Esophagus muscularis mucosa (tissue), 4 donors: ENCODE results near the gene MYCBPAP. TPM values are rescaled to one million over a fixed set of nuclear protein-coding genes. Genes with fewer than 3 reads are reported as not detected.
"Not testable (repeated sequence)": the region's sequence is repeated elsewhere in the genome, so short reads cannot be mapped to it uniquely, and the experiment has no call there.

Source experiments
- DNase-seq: peaks from one replicate; pipeline ENCODE4 v3.0.0-alpha.2; 2017; ENCODE audit errors: extremely low spot score
- H3K27ac ChIP-seq, 4 donors: fragments of 200-600 bp; sonication (generic); replicated peaks in 1 of 4; 1 replicate in 3 of 4; 2 replicates in 1 of 4; pipeline ENCODE4 v1.5.1; 2016 to 2019; ENCODE audit warnings: mild to moderate bottlenecking in 1 of 4
- H3K27me3 ChIP-seq, 4 donors: fragments of 200-600 bp; sonication (generic); one replicate each; pipeline versions ENCODE4 v1.5.1 to v1.6.0; 2016 to 2019
- H3K36me3 ChIP-seq, 4 donors: fragments of 200-600 bp; sonication (generic); one replicate each; pipeline ENCODE4 v1.5.1; 2016 to 2019
- H3K4me1 ChIP-seq, 4 donors: fragments of 200-600 bp; sonication (generic); one replicate each; pipeline ENCODE4 v1.5.1; 2016 to 2019
- H3K4me3 ChIP-seq, 4 donors: fragments of 200-600 bp; sonication (generic); 1 replicate in 2 of 4; 2 replicates in 2 of 4; pipeline ENCODE4 v1.5.1; 2016 to 2019; ENCODE audit warnings: mild to moderate bottlenecking in 4 of 4, moderate library complexity in 1 of 4
- H3K9me3 ChIP-seq, 4 donors: fragments of 200-600 bp; sonication (generic); 1 replicate in 3 of 4; 2 replicates in 1 of 4; pipeline ENCODE4 v1.5.1; 2016 to 2019
- EP300 ChIP-seq: sonication (generic); formaldehyde crosslinking; IDR thresholded peaks from one replicate; pipeline ENCODE4 v1.6.1; 2017; ENCODE audit warnings: antibody characterized with exemption
- POLR2A ChIP-seq: fragments of 450-650 bp; IDR thresholded peaks from one replicate; pipeline ENCODE4 v1.6.1; 2017; ENCODE audit warnings: antibody characterized with exemption, moderate library complexity, mild to moderate bottlenecking, low read depth
- POLR2AphosphoS5 ChIP-seq, 2 donors: sonication (generic); formaldehyde crosslinking; IDR thresholded peaks; one replicate each; pipeline ENCODE4 v1.6.1; 2017; ENCODE audit warnings: antibody characterized with exemption in 2 of 2
- WGBS: methylation state at CpG from one replicate; pipeline ENCODE4 v1.1.5; 2018; 5-methylcytosine and 5-hydroxymethylcytosine counted together
- intact Hi-C: fragments of 100-400 bp; cut with DNase I; formaldehyde crosslinking; loops from one replicate; pipeline ENCODE4 v1.15.1; 2023
- total RNA-seq, 4 donors: library from RNA; depleted of rRNA; stranded (reverse); fragments of >200 nt; gene quantifications; one replicate each; pipeline versions ENCODE4 v1.1.0 to v1.2.1, GENCODE V29; 2016
- TF ChIP-seq, protein P1 (sequence below), 3 experiments: fragments of 200-600 bp in 2 of 3; fragments of 450-650 bp in 1 of 3; sonication (generic) in 2 of 3; IDR thresholded peaks; one replicate each; pipeline ENCODE4 v1.5.1; 2017 to 2019; ENCODE audit warnings: antibody characterized with exemption in 3 of 3, mild to moderate bottlenecking in 2 of 3, moderate library complexity in 1 of 3

MYCBPAP gene
- total RNA-seq, 4 donors from 2014 or later, result 0.33 to 1.6 (median 1.2) TPM; not detected in 1

DNA sequence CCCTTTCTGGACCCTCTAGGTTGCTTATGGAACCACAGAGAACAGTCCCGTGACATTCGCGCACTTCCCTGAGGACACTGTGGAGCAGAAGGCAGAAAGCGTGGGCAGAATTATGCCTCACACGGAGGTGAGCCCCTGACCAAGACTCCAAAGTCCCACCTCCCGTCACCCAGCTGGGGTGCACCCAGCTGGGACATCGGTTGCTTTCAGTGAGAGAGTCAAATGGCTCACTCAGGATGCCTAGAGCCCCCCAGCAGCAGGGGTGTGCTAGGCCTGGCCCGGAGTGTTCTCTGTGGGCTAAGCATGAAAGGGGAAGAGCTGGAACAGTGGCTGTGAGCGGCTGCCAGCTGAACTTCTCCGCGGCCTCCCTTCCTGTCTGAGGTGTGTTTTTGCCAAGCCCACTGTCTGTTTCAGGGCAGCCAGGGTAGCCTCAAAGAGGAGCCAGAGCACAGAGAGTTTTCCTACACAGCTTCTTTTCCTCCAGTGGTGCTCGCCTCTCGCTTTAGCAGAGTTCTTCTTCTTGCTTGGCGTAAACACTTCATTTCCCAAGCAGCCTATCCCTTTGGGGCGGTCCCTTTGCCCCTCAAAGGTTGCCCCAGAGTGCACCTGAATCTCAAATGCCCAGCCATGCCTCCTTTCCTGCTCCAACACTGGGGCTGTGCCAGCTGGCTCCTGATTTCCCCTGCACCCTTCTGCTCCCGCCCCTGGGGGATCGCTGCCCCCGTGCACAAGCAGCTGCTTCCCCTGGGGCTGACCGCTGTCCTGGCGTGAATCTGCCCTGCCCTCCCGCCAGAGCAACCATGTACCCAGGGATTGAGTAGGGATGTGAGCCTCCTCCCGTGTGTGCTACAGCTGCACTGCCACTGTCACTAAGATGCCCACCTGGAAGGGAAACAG, 37.0 kb upstream of the MYCBPAP start:
- peaks cover 0 to 27% (median 12%) of the 10 kb centered on the region in 4 donors for H3K36me3 ChIP-seq
- no peaks in the 10 kb centered on the region for H3K9me3 ChIP-seq
- H3K27me3 ChIP-seq, result peaks cover 0 to 40% (median 17%) of the 10 kb centered on the region in 4 donors
- intact Hi-C loops, result no loop called here
- H3K27ac ChIP-seq, result no peak overlapping the region
- TF ChIP-seq POLR2AphosphoS5 (IDR thresholded peaks at IDR 0.05) (no peak), POLR2A (no peak), EP300 (no peak)
- TF ChIP-seq, protein P1, sequence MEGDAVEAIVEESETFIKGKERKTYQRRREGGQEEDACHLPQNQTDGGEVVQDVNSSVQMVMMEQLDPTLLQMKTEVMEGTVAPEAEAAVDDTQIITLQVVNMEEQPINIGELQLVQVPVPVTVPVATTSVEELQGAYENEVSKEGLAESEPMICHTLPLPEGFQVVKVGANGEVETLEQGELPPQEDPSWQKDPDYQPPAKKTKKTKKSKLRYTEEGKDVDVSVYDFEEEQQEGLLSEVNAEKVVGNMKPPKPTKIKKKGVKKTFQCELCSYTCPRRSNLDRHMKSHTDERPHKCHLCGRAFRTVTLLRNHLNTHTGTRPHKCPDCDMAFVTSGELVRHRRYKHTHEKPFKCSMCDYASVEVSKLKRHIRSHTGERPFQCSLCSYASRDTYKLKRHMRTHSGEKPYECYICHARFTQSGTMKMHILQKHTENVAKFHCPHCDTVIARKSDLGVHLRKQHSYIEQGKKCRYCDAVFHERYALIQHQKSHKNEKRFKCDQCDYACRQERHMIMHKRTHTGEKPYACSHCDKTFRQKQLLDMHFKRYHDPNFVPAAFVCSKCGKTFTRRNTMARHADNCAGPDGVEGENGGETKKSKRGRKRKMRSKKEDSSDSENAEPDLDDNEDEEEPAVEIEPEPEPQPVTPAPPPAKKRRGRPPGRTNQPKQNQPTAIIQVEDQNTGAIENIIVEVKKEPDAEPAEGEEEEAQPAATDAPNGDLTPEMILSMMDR (IDR thresholded peaks at IDR 0.05), result no peak
- H3K4me3 ChIP-seq, result no peak overlapping the region
- WGBS, result 82% methylated on average over 19 of the region's 22 CpGs
- DNase-seq, result no peak
- peaks cover 10 to 20% (median 17%) of the 10 kb centered on the region in 4 donors for H3K4me1 ChIP-seq

DNA sequence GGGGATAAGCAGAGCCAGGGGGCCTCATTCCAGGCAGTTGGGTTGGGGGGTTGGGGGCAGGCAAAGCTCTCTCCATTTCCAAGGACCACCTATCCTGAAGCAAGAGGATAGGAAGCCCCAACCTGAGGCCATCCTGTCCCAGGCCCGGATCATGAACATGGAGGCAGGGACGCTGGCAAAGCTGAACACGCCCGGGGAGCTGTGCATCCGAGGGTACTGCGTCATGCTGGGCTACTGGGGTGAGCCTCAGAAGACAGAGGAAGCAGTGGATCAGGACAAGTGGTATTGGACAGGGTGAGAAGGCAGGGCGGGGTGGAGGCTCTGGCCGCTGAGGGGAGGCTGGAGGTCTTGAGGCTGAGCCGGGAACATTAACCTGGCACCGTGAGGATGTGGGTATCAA, 36.0 kb upstream of the MYCBPAP start:
- Histone ChIP-seq H3K27me3 (peaks cover 0 to 40% (median 20%) of the 10 kb centered on the region in 4 donors), H3K9me3 (no peaks in the 10 kb centered on the region), H3K4me3 (no peak overlapping the region), H3K36me3 (peaks cover 0 to 27% (median 12%) of the 10 kb centered on the region in 4 donors), H3K4me1 (peaks cover 10 to 20% (median 17%) of the 10 kb centered on the region in 4 donors), H3K27ac (no peak overlapping the region)
- TF ChIP-seq, protein P1 (IDR thresholded peaks at IDR 0.05), result no peak
- no peak for TF ChIP-seq POLR2A
- no peak for TF ChIP-seq POLR2AphosphoS5 (IDR thresholded peaks at IDR 0.05)
- no peak for TF ChIP-seq EP300
- intact Hi-C loops, result no loop called here
- 93% methylated on average over 10 of the region's 10 CpGs for WGBS
- DNase-seq, result no peak

DNA sequence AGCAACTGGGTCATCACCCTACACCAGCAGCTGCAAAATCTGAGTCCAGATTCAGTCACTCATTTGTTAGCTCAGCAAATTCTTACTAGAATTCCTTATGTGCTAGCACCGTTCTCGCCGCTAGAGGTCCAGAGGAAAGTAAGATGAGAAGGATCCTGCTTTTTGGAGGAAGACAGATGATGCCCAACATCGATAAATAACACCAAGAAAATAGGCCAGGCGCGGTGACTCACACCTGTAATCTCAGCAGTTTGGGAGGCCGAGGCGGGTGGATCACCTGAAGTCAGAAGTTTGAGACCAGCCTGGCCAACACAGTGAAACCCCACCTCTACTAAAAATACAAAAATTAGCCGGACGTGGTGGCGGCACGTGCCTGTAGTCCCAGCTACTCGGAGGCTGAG, 35.5 kb upstream of the MYCBPAP start:
- DNase-seq, intact Hi-C loops: not testable (repeated sequence)

DNA sequence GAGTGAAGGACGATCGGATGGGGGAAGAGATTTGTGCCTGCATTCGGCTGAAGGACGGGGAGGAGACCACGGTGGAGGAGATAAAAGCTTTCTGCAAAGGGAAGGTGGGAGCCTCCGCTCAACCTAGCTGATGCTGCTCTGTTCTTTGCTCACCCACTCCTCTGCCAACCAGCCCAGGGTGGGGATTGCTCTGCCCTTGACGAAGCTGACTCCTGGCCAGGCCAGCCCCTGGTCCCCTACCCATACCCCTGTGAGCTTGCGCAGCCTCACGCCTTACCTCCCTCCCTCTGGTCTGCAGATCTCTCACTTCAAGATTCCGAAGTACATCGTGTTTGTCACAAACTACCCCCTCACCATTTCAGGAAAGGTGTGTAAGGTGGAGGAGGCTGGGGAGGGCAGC, 34.3 kb upstream of the MYCBPAP start:
- WGBS, result 85% methylated on average over 11 of the region's 11 CpGs
- no peak overlapping the region for H3K4me3 ChIP-seq
- peaks cover 12 to 16% (median 14%) of the 10 kb centered on the region in 4 donors for H3K4me1 ChIP-seq
- peaks cover 0 to 27% (median 12%) of the 10 kb centered on the region in 4 donors for H3K36me3 ChIP-seq
- intact Hi-C loops, result no loop called here
- H3K9me3 ChIP-seq, result no peaks in the 10 kb centered on the region
- no peak overlapping the region for H3K27ac ChIP-seq
- TF ChIP-seq, protein P1 (IDR thresholded peaks at IDR 0.05), result no peak
- no peak for TF ChIP-seq EP300
- TF ChIP-seq POLR2AphosphoS5 (IDR thresholded peaks at IDR 0.05), result no peak
- TF ChIP-seq POLR2A, result no peak
- H3K27me3 ChIP-seq, result peaks cover 0 to 27% (median 12%) of the 10 kb centered on the region in 4 donors
- DNase-seq, result no peak

More for the DNA sequence above, 35.5 kb upstream of the MYCBPAP start:
- TF ChIP-seq, protein P1 (IDR thresholded peaks at IDR 0.05), result peak in 1 of 3 experiments; percentile 12
- WGBS, result 90% methylated on average over 13 of the region's 13 CpGs
- peaks cover 10 to 20% (median 17%) of the 10 kb centered on the region in 4 donors for H3K4me1 ChIP-seq
- H3K9me3 ChIP-seq, H3K27ac ChIP-seq, H3K4me3 ChIP-seq: not testable (repeated sequence)
- peaks cover 0 to 38% (median 21%) of the 10 kb centered on the region in 4 donors for H3K27me3 ChIP-seq
- peaks cover 0 to 27% (median 12%) of the 10 kb centered on the region in 4 donors for H3K36me3 ChIP-seq
